Heart left ventricle (tissue), 16 donors: Measurements from ENCODE around the gene MUC6. TPM values are rescaled to one million over a fixed set of nuclear protein-coding genes. Genes with fewer than 3 reads are reported as not detected.

Experiments
- ATAC-seq, 4 donors: fragments of 200-7000 bp; cut with Tn5 transposase; one replicate each; pipeline ENCODE4 v1.9.1; 2020 to 2022; ENCODE audit warnings: moderate library complexity in 4 of 4, mild to moderate bottlenecking in 3 of 4, moderate number of reproducible peaks in 1 of 4
- DNase-seq, 5 donors: peaks; one replicate each; pipeline ENCODE4 v3.0.0-alpha.2; 2020
- H3K27ac ChIP-seq, 12 donors: fragments of 200-600 bp; sonication (generic) in 4 of 12; one replicate each; pipeline versions ENCODE4 v1.5.0 to v1.8.0; 2016 to 2022; ENCODE audit warnings: mild to moderate bottlenecking in 2 of 12
- H3K27me3 ChIP-seq, 9 donors: fragments of 200-600 bp; sonication (generic) in 2 of 9; one replicate each; pipeline versions ENCODE4 v1.5.1 to v1.8.0; 2016 to 2022; ENCODE audit warnings: mild to moderate bottlenecking in 3 of 9
- H3K36me3 ChIP-seq, 9 donors: fragments of 200-600 bp; sonication (generic) in 2 of 9; one replicate each; pipeline versions ENCODE4 v1.5.0 to v1.8.0; 2018 to 2022; ENCODE audit warnings: mild to moderate bottlenecking in 2 of 9
- H3K4me1 ChIP-seq, 12 donors: fragments of 200-600 bp; sonication (generic) in 4 of 12; one replicate each; pipeline versions ENCODE4 v1.5.0 to v1.8.0; 2016 to 2022; ENCODE audit warnings: mild to moderate bottlenecking in 3 of 12
- H3K4me3 ChIP-seq, 12 donors: fragments of 200-600 bp; sonication (generic) in 4 of 12; one replicate each; pipeline versions ENCODE4 v1.5.0 to v1.8.0; 2017 to 2022; ENCODE audit warnings: mild to moderate bottlenecking in 9 of 12, moderate library complexity in 4 of 12
- H3K9me3 ChIP-seq, 12 donors: fragments of 200-600 bp; sonication (generic) in 4 of 12; one replicate each; pipeline versions ENCODE4 v1.5.0 to v1.8.0; 2016 to 2022; ENCODE audit warnings: mild to moderate bottlenecking in 1 of 12
- POLR2A ChIP-seq, 2 donors: fragments of 450-650 bp; IDR thresholded peaks; one replicate each; pipeline ENCODE4 v1.6.1; 2017; ENCODE audit warnings: antibody characterized with exemption in 2 of 2, mild to moderate bottlenecking in 2 of 2, moderate library complexity in 2 of 2
- WGBS, 4 donors: extraction: QIAGEN DNeasy Blood & Tissue Kit in 2 of 4; methylation state at CpG; one replicate each; pipeline versions ENCODE4 v1.1.5 to v1.1.7; 2013 to 2018; 5-methylcytosine and 5-hydroxymethylcytosine counted together
- intact Hi-C, 10 donors: fragments of 100-400 bp; cut with DNase I; formaldehyde crosslinking; loops; one replicate each; pipeline versions ENCODE4 v1.11.1 to v1.14.2; 2022
- polyA plus RNA-seq, 2 donors: library from polyadenylated mRNA; stranded (reverse); fragments of 200-250 nt; gene quantifications; one replicate each; pipeline ENCODE4 v1.2.3, GENCODE V29; 2013
- total RNA-seq, 9 donors: library from RNA; depleted of rRNA in 2 of 9; stranded (reverse); fragments of >200 nt in 2 of 9; fragmentation: NEBNext Ultra II Directional in 3 of 9; extraction: Animal tissue kit (Norgen Biotek cat#: 25700) in 3 of 9; gene quantifications; one replicate each; pipeline versions ENCODE4 v1.1.0 to v1.2.4, GENCODE V29; 2016 to 2023
- TF ChIP-seq, protein P1 (sequence below), 12 donors: fragments of 200-600 bp; sonication (generic) in 4 of 12; IDR thresholded peaks; one replicate each; pipeline versions ENCODE4 v1.5.0 to v1.8.0; 2018 to 2022; ENCODE audit warnings: antibody characterized with exemption in 12 of 12, mild to moderate bottlenecking in 5 of 12
- donor health status: ischemic (EF 13 %, LVEDD 7.1; RV severe dilation, severe dysfunction).
- donor health status: healthy with polysubstance abuse.
- donor health status: DM: no; HTN: yes; CAD: no.
- donor health status: DM: no; HTN: no; CAD: no.
- donor health status: ischemic (EF 25% LVEDD 6.9; RV normal size, moderate dysfunction).
- donor health status: ischemic (EF 25% LVEDD 5.7; RV mildly dilated, moderate dysfunction).
- donor health status: healthy.
- donor health status: DM: yes; HTN: yes; CAD: no.
- donor health status: ischemic (EF 35%, LVEDD 5.7; RV mildly dilated, moderate dysfunction).
- donor health status: nonischemic (EF 11% LVEDD 7.7; RV severe dilation, severe dysfunction).
- donor health status: DM: yes; HTN: yes; CAD: no.
- donor health status: PGD.
- donor health status: ischemic (EF 29% LVEDD 5.4; RV normal size, mild dysfunction).
- donor health status: nonischemic (EF 23%, LVEDD 6.1; RV moderate dilation, normal function).

The MUC6 gene
- total and polyA plus RNA-seq, 11 donors: 0.04 to 0.06 TPM; not detected in 9

DNA sequence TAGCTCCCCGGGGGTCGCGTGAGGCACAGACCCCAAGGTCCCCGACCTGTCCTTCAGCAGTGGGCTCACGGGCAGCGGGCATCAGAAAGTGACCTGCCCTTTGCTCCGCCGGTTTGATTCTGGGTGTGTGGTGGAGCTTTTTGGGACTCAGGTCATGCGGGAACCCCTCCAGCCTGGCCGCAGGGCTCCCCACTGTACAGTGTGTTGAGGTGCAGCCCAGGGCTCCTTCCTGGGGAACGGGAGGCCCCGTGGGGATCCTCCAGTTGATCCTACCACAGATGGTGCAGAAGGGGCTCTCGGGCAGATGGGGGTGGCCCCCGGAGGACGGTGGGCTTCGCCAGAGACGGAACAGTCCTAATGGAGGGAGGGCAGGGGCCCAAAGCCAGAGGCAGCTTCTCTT lies 24.2 kb downstream of the MUC6 start:
- WGBS, 4 donors: 92 to 96% (median 94%) methylated on average over 14 to 17 of the region's 17 CpGs
- peaks cover 9 to 66% (median 50%) of the 10 kb centered on the region in 9 donors for H3K36me3 ChIP-seq

DNA sequence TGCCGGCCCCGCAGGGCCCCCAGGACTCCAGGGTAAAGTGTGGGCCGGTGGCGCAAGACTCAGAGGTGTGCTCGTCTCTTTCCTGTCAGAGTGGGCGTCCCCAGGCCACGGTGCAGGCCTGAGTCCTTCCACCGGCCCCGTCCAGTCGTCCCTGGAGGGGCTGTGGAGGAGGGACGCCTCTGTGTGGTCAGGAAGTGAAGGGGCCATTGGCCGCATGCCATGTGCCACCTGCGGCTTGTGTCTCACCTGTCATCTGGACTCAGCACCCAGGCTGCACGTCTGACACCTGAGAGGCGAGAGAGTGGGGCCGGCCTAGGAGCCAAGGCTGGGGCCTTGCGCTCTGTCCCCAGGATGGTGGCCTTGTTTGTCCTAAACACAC lies 25.2 kb downstream of the MUC6 start:
- TF ChIP-seq POLR2A (IDR thresholded peaks at IDR 0.05): no peak
- TF ChIP-seq, protein P1, sequence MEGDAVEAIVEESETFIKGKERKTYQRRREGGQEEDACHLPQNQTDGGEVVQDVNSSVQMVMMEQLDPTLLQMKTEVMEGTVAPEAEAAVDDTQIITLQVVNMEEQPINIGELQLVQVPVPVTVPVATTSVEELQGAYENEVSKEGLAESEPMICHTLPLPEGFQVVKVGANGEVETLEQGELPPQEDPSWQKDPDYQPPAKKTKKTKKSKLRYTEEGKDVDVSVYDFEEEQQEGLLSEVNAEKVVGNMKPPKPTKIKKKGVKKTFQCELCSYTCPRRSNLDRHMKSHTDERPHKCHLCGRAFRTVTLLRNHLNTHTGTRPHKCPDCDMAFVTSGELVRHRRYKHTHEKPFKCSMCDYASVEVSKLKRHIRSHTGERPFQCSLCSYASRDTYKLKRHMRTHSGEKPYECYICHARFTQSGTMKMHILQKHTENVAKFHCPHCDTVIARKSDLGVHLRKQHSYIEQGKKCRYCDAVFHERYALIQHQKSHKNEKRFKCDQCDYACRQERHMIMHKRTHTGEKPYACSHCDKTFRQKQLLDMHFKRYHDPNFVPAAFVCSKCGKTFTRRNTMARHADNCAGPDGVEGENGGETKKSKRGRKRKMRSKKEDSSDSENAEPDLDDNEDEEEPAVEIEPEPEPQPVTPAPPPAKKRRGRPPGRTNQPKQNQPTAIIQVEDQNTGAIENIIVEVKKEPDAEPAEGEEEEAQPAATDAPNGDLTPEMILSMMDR (IDR thresholded peaks at IDR 0.05): no peak
- Histone ChIP-seq H3K4me3 (no peak overlapping the region), H3K27me3 (no peaks in the 10 kb centered on the region), H3K9me3 (no peaks in the 10 kb centered on the region), H3K36me3 (peaks cover 9 to 76% (median 58%) of the 10 kb centered on the region in 9 donors), H3K4me1 (peaks cover 0 to 8% (median 0%) of the 10 kb centered on the region in 12 donors), H3K27ac (no peak overlapping the region)
- ATAC-seq: no peak
- intact Hi-C loops: no loop called here
- no peak for DNase-seq
- 77 to 90% (median 86%) methylated on average over 16 to 17 of the region's 17 CpGs for WGBS, 4 donors

More for the DNA sequence above, 24.2 kb downstream of the MUC6 start:
- H3K4me1 ChIP-seq: no peaks in the 10 kb centered on the region
- TF ChIP-seq, protein P1 (IDR thresholded peaks at IDR 0.05): no peak
- TF ChIP-seq POLR2A (IDR thresholded peaks at IDR 0.05): no peak
- H3K9me3 ChIP-seq: no peaks in the 10 kb centered on the region
- H3K4me3 ChIP-seq: no peak overlapping the region
- ATAC-seq (no peak), DNase-seq (no peak)
- H3K27me3 ChIP-seq: no peaks in the 10 kb centered on the region
- H3K27ac ChIP-seq: no peak overlapping the region
- intact Hi-C loops: no loop called here

DNA sequence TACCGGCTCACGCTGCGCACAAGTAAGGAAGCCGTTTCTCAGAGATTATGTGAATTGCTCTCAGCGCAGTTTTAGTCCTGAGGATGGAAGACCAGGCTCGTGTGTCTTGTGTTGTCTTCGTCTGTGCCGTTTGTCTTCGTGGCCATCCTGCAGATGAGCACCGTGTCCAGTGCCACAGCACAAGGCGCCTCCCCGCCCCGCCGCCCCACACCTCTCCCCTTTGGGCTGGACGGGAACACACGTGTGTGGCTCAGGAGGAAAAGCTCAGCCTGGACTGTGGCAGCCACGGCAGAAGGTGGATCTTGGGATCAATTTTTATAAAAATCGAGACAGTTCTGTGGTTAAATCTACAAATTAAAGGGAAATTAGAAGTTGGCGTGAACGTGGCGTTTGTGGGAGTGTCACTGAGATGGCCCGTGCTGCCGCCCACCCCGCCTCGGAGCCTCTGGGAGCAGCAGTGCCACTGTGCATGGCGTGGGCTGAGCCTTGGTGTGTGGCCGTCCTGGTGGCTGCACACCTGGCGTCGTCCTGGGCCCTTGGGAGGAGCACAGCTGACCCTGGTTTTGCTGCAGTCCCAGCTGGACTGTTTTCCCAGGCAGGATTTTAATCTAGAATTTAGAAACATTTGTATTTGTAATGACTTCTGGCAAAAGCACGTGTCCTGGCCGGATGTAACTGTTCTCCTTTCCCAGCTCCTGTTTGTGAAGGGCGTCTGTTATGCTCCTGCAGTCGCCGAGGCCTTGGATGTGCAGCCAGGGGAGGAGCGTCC lies 25.8 kb downstream of the MUC6 start:
- no peaks in the 10 kb centered on the region for H3K27me3 ChIP-seq
- TF ChIP-seq, protein P1 (IDR thresholded peaks at IDR 0.05): no peak
- TF ChIP-seq POLR2A (IDR thresholded peaks at IDR 0.05): no peak
- peaks cover 9 to 81% (median 58%) of the 10 kb centered on the region in 9 donors for H3K36me3 ChIP-seq
- H3K9me3 ChIP-seq: no peaks in the 10 kb centered on the region
- H3K4me1 ChIP-seq: peaks cover 0 to 14% (median 0%) of the 10 kb centered on the region in 12 donors
- no peak for ATAC-seq
- WGBS, 4 donors: 87 to 94% (median 92%) methylated on average over 33 to 35 of the region's 35 CpGs
- no peak for DNase-seq
- intact Hi-C loops: no loop called here
- no peak overlapping the region for H3K4me3 ChIP-seq
- H3K27ac ChIP-seq: no peak overlapping the region

DNA sequence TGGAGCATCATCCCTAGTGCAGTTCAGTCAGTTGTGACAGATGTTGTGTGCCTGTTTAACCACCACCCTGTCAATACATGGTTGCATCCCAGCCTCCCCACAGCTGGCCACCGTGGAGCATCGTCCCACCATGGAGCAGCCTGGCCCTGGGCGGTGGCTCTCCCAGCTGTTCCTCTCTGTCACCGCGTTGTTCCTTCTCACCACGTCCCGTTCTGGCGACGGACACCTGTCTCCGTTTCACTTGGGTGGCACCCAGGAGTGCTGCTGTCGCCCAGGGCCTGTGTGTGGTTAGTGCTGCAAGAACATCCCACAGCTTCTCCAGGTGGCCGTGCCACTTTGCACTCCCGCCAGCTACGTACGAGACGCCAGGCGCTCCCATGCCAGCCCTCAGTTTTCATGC lies 26.5 kb downstream of the MUC6 start:
- TF ChIP-seq, protein P1 (IDR thresholded peaks at IDR 0.05): no peak
- no peak for TF ChIP-seq POLR2A (IDR thresholded peaks at IDR 0.05)
- no peak overlapping the region for H3K4me3 ChIP-seq
- intact Hi-C loops: no loop called here
- H3K4me1 ChIP-seq: peaks cover 0 to 14% (median 0%) of the 10 kb centered on the region in 12 donors
- 91 to 96% (median 93%) methylated on average over 17 of the region's 17 CpGs for WGBS, 4 donors
- ATAC-seq (no peak), DNase-seq (no peak)
- H3K9me3 ChIP-seq: no peaks in the 10 kb centered on the region
- peaks cover 9 to 89% (median 59%) of the 10 kb centered on the region in 9 donors for H3K36me3 ChIP-seq
- H3K27me3 ChIP-seq: no peaks in the 10 kb centered on the region
- no peak overlapping the region for H3K27ac ChIP-seq
